HEK293 (cell line): ENCODE measurements around the gene ATP5F1D.

ENCODE experiments used
- CTCF ChIA-PET: fragments of 350-600 bp; formaldehyde crosslinking; extraction: SDS; loops from one replicate; lab custom pipeline; 2021; ENCODE audit warnings: antibody characterized with exemption; lab: Yijun Ruan, JAX
- POLR2A ChIA-PET: fragments of 300-600 bp; formaldehyde crosslinking; extraction: SDS; loops from one replicate; lab custom pipeline; 2020; ENCODE audit warnings: antibody characterized with exemption, inconsistent platforms; lab: Yijun Ruan, JAX
- H3K27ac ChIP-seq: fragments of 200-500 bp; sonication (Bioruptor generic); 2 replicates; pipeline ENCODE4 v1.5.1; 2014; ENCODE audit warnings: low read depth, low read length, control low read depth, inconsistent platforms; ENCODE audit errors: extremely low read depth
- H3K36me3 ChIP-seq, 2 experiments: fragments of 200-500 bp in 1 of 2; sonication (Bioruptor generic) in 1 of 2; 1 replicate in 1 of 2; 2 replicates in 1 of 2; pipeline ENCODE4 v1.5.1; 2014 to 2017; ENCODE audit warnings: inconsistent platforms in 2 of 2, low read length in 2 of 2; ENCODE audit not compliant: control insufficient read depth in 2 of 2, insufficient read depth in 1 of 2
- H3K4me1 ChIP-seq: fragments of 200-500 bp; sonication (Bioruptor generic); 2 replicates; pipeline ENCODE4 v1.5.1; 2014; ENCODE audit warnings: mild to moderate bottlenecking, low read length, inconsistent platforms; ENCODE audit not compliant: control insufficient read depth, insufficient read depth
- H3K4me3 ChIP-seq: 2 replicates; pipeline ENCODE4 v1.5.1; 2011; ENCODE audit warnings: low read depth, mild to moderate bottlenecking, control low read depth, low read length, moderate library complexity
- H3K9me3 ChIP-seq: fragments of 200-500 bp; sonication (Bioruptor generic); 2 replicates; pipeline ENCODE4 v1.5.1; 2014; ENCODE audit warnings: low read depth, low read length, inconsistent platforms; ENCODE audit not compliant: control insufficient read depth, insufficient read depth
- FEZF1 ChIP-seq: fragments of 450-650 bp; formaldehyde crosslinking; IDR thresholded peaks from 2 replicates; pipeline ENCODE4 v1.5.1; 2016; ENCODE audit warnings: missing biosample characterization, missing genetic modification characterization
- GLIS1 ChIP-seq: fragments of 450-650 bp; formaldehyde crosslinking; IDR thresholded peaks from 2 replicates; pipeline ENCODE4 v1.5.1; 2016; ENCODE audit warnings: missing biosample characterization, missing genetic modification characterization
- GLIS2 ChIP-seq: fragments of 450-650 bp; formaldehyde crosslinking; IDR thresholded peaks from 2 replicates; pipeline ENCODE4 v1.5.1; 2016; ENCODE audit warnings: missing biosample characterization, missing genetic modification characterization
- HOXD13 ChIP-seq: sonication (generic); formaldehyde crosslinking; IDR thresholded peaks from 2 replicates; pipeline ENCODE4 v1.8.0; 2022; ENCODE audit warnings: missing genetic modification reagents, borderline replicate concordance
- MEIS1 ChIP-seq: sonication (generic); formaldehyde crosslinking; IDR thresholded peaks from 2 replicates; pipeline ENCODE4 v1.8.1; 2022; ENCODE audit warnings: missing genetic modification reagents, mild to moderate bottlenecking, borderline replicate concordance
- PRDM6 ChIP-seq: fragments of 450-650 bp; formaldehyde crosslinking; IDR thresholded peaks from 2 replicates; pipeline ENCODE4 v1.5.1; 2017; ENCODE audit warnings: missing biosample characterization, missing genetic modification characterization
- RBAK ChIP-seq: fragments of 450-650 bp; formaldehyde crosslinking; IDR thresholded peaks from 2 replicates; pipeline ENCODE4 v1.5.1; 2016; ENCODE audit warnings: missing biosample characterization, missing genetic modification characterization
- REST ChIP-seq: fragments of 450-650 bp; formaldehyde crosslinking; IDR thresholded peaks from 2 replicates; pipeline ENCODE4 v1.5.1; 2016; ENCODE audit warnings: missing biosample characterization, missing genetic modification characterization
- SETDB1 ChIP-seq: IDR thresholded peaks from one replicate; pipeline ENCODE4 v1.6.1; 2017; ENCODE audit warnings: mild to moderate bottlenecking, low read length, moderate library complexity, mixed read lengths; ENCODE audit not compliant: insufficient read length
- ZBTB1 ChIP-seq: fragments of 450-650 bp; formaldehyde crosslinking; IDR thresholded peaks from 2 replicates; pipeline ENCODE4 v1.5.1; 2016; ENCODE audit warnings: missing biosample characterization, missing genetic modification characterization
- ZBTB20 ChIP-seq: fragments of 450-650 bp; formaldehyde crosslinking; IDR thresholded peaks from 2 replicates; pipeline ENCODE4 v1.5.1; 2016; ENCODE audit warnings: missing biosample characterization, missing genetic modification characterization
- ZFHX2 ChIP-seq: fragments of 450-650 bp; formaldehyde crosslinking; conservative IDR thresholded peaks from 2 replicates; pipeline ENCODE4 v1.5.1; 2016; ENCODE audit warnings: missing biosample characterization, missing genetic modification characterization
- ZNF202 ChIP-seq: fragments of 450-650 bp; formaldehyde crosslinking; IDR thresholded peaks from 2 replicates; pipeline ENCODE4 v1.5.1; 2016; ENCODE audit warnings: missing biosample characterization, missing genetic modification characterization, borderline replicate concordance
- ZNF23 ChIP-seq: fragments of 450-650 bp; formaldehyde crosslinking; IDR thresholded peaks from 2 replicates; pipeline ENCODE4 v1.5.1; 2016; ENCODE audit warnings: missing biosample characterization, missing genetic modification characterization, borderline replicate concordance
- ZNF248 ChIP-seq: fragments of 450-650 bp; formaldehyde crosslinking; IDR thresholded peaks from 2 replicates; pipeline ENCODE4 v1.5.1; 2017; ENCODE audit warnings: missing biosample characterization, missing genetic modification characterization
- ZNF404 ChIP-seq: fragments of 450-650 bp; formaldehyde crosslinking; IDR thresholded peaks from 2 replicates; pipeline ENCODE4 v1.5.1; 2017; ENCODE audit warnings: missing biosample characterization, missing genetic modification characterization
- ZNF513 ChIP-seq: fragments of 450-650 bp; IDR thresholded peaks from 2 replicates; pipeline ENCODE4 v1.5.1; 2018; ENCODE audit warnings: missing biosample characterization, missing genetic modification characterization
- ZNF670 ChIP-seq: fragments of 450-650 bp; formaldehyde crosslinking; IDR thresholded peaks from 2 replicates; pipeline ENCODE4 v1.5.1; 2016; ENCODE audit warnings: missing biosample characterization, missing genetic modification characterization, low read depth
- ZNF677 ChIP-seq: fragments of 450-650 bp; IDR thresholded peaks from 2 replicates; pipeline ENCODE4 v1.5.0; 2018; ENCODE audit warnings: missing biosample characterization, mild to moderate bottlenecking, missing genetic modification characterization, moderate library complexity
- ZSCAN5A ChIP-seq: fragments of 450-650 bp; formaldehyde crosslinking; IDR thresholded peaks from 2 replicates; pipeline ENCODE4 v1.5.1; 2016; ENCODE audit warnings: missing biosample characterization, missing genetic modification characterization
- TF ChIP-seq, protein P1 (sequence below): fragments of 450-650 bp; formaldehyde crosslinking; IDR thresholded peaks from 2 replicates; pipeline ENCODE4 v1.5.1; 2016; ENCODE audit warnings: missing biosample characterization, missing genetic modification characterization
- TF ChIP-seq, protein P2 (sequence below): fragments of 450-650 bp; formaldehyde crosslinking; IDR thresholded peaks from 2 replicates; pipeline ENCODE4 v1.5.1; 2016; ENCODE audit warnings: missing biosample characterization, missing genetic modification characterization, low read depth

The ATP5F1D gene

DNA sequence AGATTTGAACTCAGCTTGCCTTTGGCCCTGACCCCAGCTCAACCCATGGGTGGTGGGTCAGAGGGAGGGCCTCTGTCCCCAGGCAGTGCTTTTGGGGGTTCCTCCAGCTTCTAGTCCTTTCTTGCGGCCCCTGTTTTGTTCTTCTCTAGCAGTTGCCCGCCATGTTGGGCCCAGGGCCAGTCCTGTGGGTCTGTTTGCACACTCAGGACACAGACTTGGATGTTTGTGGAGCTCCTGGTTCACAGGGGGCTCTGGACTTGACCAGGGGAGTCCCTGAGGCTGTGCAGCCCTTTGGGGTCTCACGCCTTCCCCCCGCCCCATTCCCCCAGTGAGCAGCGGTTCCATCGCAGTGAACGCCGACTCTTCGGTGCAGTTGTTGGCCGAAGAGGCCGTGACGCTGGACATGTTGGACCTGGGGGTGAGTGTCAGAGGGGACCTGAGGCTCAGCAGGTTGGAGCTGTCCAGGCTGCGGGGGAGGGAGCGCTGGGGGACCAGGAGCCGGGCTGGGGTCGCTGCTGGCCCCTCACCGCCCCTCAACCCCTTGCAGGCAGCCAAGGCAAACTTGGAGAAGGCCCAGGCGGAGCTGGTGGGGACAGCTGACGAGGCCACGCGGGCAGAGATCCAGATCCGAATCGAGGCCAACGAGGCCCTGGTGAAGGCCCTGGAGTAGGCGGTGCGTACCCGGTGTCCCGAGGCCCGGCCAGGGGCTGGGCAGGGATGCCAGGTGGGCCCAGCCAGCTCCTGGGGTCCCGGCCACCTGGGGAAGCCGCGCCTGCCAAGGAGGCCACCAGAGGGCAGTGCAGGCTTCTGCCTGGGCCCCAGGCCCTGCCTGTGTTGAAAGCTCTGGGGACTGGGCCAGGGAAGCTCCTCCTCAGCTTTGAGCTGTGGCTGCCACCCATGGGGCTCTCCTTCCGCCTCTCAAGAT is 2.5 kb downstream of the ATP5F1D start (continued):
- TF ChIP-seq ZBTB1 (tag by site-specific recombination), result no peak
- TF ChIP-seq ZNF670 (tag by site-specific recombination), result no peak
- peak; percentile 79 for TF ChIP-seq GLIS1 (tag by site-specific recombination)
- no peak for TF ChIP-seq ZSCAN5A (tag by site-specific recombination)
- no peak for TF ChIP-seq HOXD13
- no peak for TF ChIP-seq ZNF248
- TF ChIP-seq ZNF23 (tag by site-specific recombination), result no peak
- TF ChIP-seq PRDM6 (tag by site-specific recombination), result no peak

- POLR2A ChIA-PET, result interaction anchor here (0.5 to 7.7 kb wide), 12 partner anchors 8 to 164 kb away, joined by 3 to 231 read pairs (median 10); partner anchors contain the start of genes CIRBP, FAM174C and GPX4
- Histone ChIP-seq H3K4me1 (peaks cover 8% of the 10 kb centered on the region), H3K36me3 (peaks cover 0 to 11% of the 10 kb centered on the region in 2 experiments; a peak in 1 of 3 replicates), H3K9me3 (no peaks in the 10 kb centered on the region), H3K27ac (peak overlapping the region; percentile 53; the same call in 1 of the 2 replicates), H3K4me3 (no peak overlapping the region)
- CTCF ChIA-PET, result interaction anchor here (0.6 to 5.5 kb wide), 45 partner anchors 8 to 487 kb away, joined by 3 to 299 read pairs (median 4); partner anchors contain the start of genes CIRBP, FAM174C, GPX4 and KISS1R
- peak; percentile 10; the same call in 1 of the 2 replicates for TF ChIP-seq GLIS2 (tag by site-specific recombination)
- TF ChIP-seq ZNF513 (tag by site-specific recombination), result no peak
- TF ChIP-seq ZFHX2 (tag by site-specific recombination), result peak; percentile 88
- 0 out of 2 replicates have a peak, but pooled peaks have one; percentile 15 for TF ChIP-seq ZBTB20
- TF ChIP-seq SETDB1, result no peak
- TF ChIP-seq ZNF202 (tag by site-specific recombination), result no peak
- TF ChIP-seq, protein P1, sequence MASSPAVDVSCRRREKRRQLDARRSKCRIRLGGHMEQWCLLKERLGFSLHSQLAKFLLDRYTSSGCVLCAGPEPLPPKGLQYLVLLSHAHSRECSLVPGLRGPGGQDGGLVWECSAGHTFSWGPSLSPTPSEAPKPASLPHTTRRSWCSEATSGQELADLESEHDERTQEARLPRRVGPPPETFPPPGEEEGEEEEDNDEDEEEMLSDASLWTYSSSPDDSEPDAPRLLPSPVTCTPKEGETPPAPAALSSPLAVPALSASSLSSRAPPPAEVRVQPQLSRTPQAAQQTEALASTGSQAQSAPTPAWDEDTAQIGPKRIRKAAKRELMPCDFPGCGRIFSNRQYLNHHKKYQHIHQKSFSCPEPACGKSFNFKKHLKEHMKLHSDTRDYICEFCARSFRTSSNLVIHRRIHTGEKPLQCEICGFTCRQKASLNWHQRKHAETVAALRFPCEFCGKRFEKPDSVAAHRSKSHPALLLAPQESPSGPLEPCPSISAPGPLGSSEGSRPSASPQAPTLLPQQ, result peak; percentile 82
- TF ChIP-seq MEIS1 (CRISPR knock-in tag), result no peak
- no peak for TF ChIP-seq ZNF248
- no peak for TF ChIP-seq FEZF1
- TF ChIP-seq, protein P2, sequence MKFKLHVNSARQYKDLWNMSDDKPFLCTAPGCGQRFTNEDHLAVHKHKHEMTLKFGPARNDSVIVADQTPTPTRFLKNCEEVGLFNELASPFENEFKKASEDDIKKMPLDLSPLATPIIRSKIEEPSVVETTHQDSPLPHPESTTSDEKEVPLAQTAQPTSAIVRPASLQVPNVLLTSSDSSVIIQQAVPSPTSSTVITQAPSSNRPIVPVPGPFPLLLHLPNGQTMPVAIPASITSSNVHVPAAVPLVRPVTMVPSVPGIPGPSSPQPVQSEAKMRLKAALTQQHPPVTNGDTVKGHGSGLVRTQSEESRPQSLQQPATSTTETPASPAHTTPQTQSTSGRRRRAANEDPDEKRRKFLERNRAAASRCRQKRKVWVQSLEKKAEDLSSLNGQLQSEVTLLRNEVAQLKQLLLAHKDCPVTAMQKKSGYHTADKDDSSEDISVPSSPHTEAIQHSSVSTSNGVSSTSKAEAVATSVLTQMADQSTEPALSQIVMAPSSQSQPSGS (tag by site-specific recombination), result no peak
- TF ChIP-seq ZNF677 (tag by site-specific recombination), result no peak
- 0 out of 2 replicates have a peak, but pooled peaks have one; percentile 1 for TF ChIP-seq REST (tag by site-specific recombination)
- TF ChIP-seq ZNF404 (tag by site-specific recombination), result 0 out of 2 replicates have a peak, but pooled peaks have one; percentile 1
- no peak for TF ChIP-seq RBAK
These were observed 3.3 kb downstream of the ATP5F1D start for GRCh38 chr19:1244693-1245451.
